NCI-H128 (cell line): Measurements from ENCODE around the gene HIRA.
"Not testable (repeated sequence)": the region's sequence is repeated elsewhere in the genome, so short reads cannot be mapped to it uniquely, and the experiment has no call there.

Experiments
- DNase-seq: peaks from one replicate; lab custom pipeline; 2025; ENCODE audit not compliant: unreplicated experiment; lab: John Stamatoyannopoulos, UW

HIRA gene

GRCh38 chr22:19386248-19386647 lies 45.3 kb downstream of the HIRA start:
- DNase-seq = no peak

GRCh38 chr22:19385221-19385906 lies 46.2 kb downstream of the HIRA start:
- DNase-seq = no peak

- no peak for DNase-seq
These were observed 48.2 kb downstream of the HIRA start for GRCh38 chr22:19383292-19383691.

GRCh38 chr22:19382240-19382639 lies 49.3 kb downstream of the HIRA start:
- DNase-seq = no peak

- no peak for DNase-seq
These were observed 53.2 kb downstream of the HIRA start for GRCh38 chr22:19378344-19378674.

GRCh38 chr22:19377565-19378343 lies 53.8 kb downstream of the HIRA start:
- no peak for DNase-seq

GRCh38 chr22:19376971-19377370 lies 54.6 kb downstream of the HIRA start:
- no peak for DNase-seq

- no peak for DNase-seq
These were observed 55.3 kb downstream of the HIRA start for GRCh38 chr22:19376247-19376646.

GRCh38 chr22:19375435-19375834 lies 56.1 kb downstream of the HIRA start:
- no peak for DNase-seq

- DNase-seq = no peak
These were observed 57.1 kb downstream of the HIRA start for GRCh38 chr22:19374410-19374809.

- no peak for DNase-seq
These were observed 58.1 kb downstream of the HIRA start for GRCh38 chr22:19373450-19373849.

GRCh38 chr22:19371893-19372292 lies 59.6 kb downstream of the HIRA start:
- DNase-seq = no peak

- no peak for DNase-seq
These were observed 62.7 kb downstream of the HIRA start for GRCh38 chr22:19368876-19369275.

- no peak for DNase-seq
These were observed 63.7 kb downstream of the HIRA start for GRCh38 chr22:19367763-19368367.

- DNase-seq = not testable (repeated sequence)
These were observed 68.0 kb downstream of the HIRA start for GRCh38 chr22:19363541-19363940.

- no peak for DNase-seq
These were observed 69.9 kb downstream of the HIRA start for GRCh38 chr22:19361501-19362103.

GRCh38 chr22:19360862-19361261 lies 70.7 kb downstream of the HIRA start:
- no peak for DNase-seq

- no peak for DNase-seq
These were observed 71.2 kb downstream of the HIRA start for GRCh38 chr22:19360300-19360792.

GRCh38 chr22:19359554-19360299 lies 71.8 kb downstream of the HIRA start:
- no peak for DNase-seq

GRCh38 chr22:19358703-19359553 lies 72.6 kb downstream of the HIRA start:
- no peak for DNase-seq
